ENCODE results near the gene ST7L.
"Not testable (repeated sequence)": the region's sequence is repeated elsewhere in the genome, so short reads cannot be mapped to it uniquely, and the experiment has no call there.

The ST7L gene

GRCh38 chr1:112513112-112513870 is 105.7 kb downstream of the ST7L start:
- FAIRE-seq = no peak

GRCh38 chr1:112511897-112512296 is 107.0 kb downstream of the ST7L start:
- FAIRE-seq = no peak

- FAIRE-seq = no peak
Measured at GRCh38 chr1:112510340-112510739, 108.6 kb downstream of the ST7L start.

GRCh38 chr1:112509660-112510178 is 109.2 kb downstream of the ST7L start:
- no peak for FAIRE-seq

- FAIRE-seq = no peak
Measured at GRCh38 chr1:112509005-112509659, 109.8 kb downstream of the ST7L start.

- FAIRE-seq = no peak
Measured at GRCh38 chr1:112508278-112509004, 110.5 kb downstream of the ST7L start, which contains the start of gene WNT2B. TSS of gene WNT2B (plus strand) at chr1:112508965. CDS start at chr1:112509263, 298 bp downstream.

- no peak for FAIRE-seq
Measured at GRCh38 chr1:112507921-112508277, 111.0 kb downstream of the ST7L start.

GRCh38 chr1:112507336-112507735 is 111.6 kb downstream of the ST7L start:
- no peak for FAIRE-seq

GRCh38 chr1:112506731-112507130 is 112.2 kb downstream of the ST7L start:
- FAIRE-seq = no peak

- no peak for FAIRE-seq
Measured at GRCh38 chr1:112506306-112506705, 112.6 kb downstream of the ST7L start.

GRCh38 chr1:112505878-112506277 is 113.1 kb downstream of the ST7L start:
- FAIRE-seq = no peak

- FAIRE-seq = no peak
Measured at GRCh38 chr1:112505400-112505785, 113.5 kb downstream of the ST7L start.

- no peak for FAIRE-seq
Measured at GRCh38 chr1:112504661-112505399, 114.1 kb downstream of the ST7L start.

GRCh38 chr1:112504001-112504660 is 114.8 kb downstream of the ST7L start:
- no peak for FAIRE-seq

- no peak for FAIRE-seq
Measured at GRCh38 chr1:112502826-112503225, 116.1 kb downstream of the ST7L start.

- FAIRE-seq = no peak
Measured at GRCh38 chr1:112501810-112502641, 116.9 kb downstream of the ST7L start.

- FAIRE-seq = no peak
Measured at GRCh38 chr1:112496290-112496689, 122.7 kb downstream of the ST7L start.

- no peak for FAIRE-seq
Measured at GRCh38 chr1:112493351-112493750, 125.6 kb downstream of the ST7L start.

- no peak for FAIRE-seq
Measured at GRCh38 chr1:112492076-112492475, 126.9 kb downstream of the ST7L start.

GRCh38 chr1:112488141-112488540 is 130.8 kb downstream of the ST7L start:
- no peak for FAIRE-seq

- not testable (repeated sequence) for FAIRE-seq
Measured at GRCh38 chr1:112487686-112488085, 131.3 kb downstream of the ST7L start.
